ENCODE results near the gene NKX6-2. TPM values are rescaled to one million over a fixed set of nuclear protein-coding genes. Genes with fewer than 3 reads are reported as not detected.

Gene NKX6-2
- total and polyA plus RNA-seq, 4 donors: 0.06 to 0.11 TPM; not detected in 2

- no peak for DNase-seq
- TF ChIP-seq, protein P1, sequence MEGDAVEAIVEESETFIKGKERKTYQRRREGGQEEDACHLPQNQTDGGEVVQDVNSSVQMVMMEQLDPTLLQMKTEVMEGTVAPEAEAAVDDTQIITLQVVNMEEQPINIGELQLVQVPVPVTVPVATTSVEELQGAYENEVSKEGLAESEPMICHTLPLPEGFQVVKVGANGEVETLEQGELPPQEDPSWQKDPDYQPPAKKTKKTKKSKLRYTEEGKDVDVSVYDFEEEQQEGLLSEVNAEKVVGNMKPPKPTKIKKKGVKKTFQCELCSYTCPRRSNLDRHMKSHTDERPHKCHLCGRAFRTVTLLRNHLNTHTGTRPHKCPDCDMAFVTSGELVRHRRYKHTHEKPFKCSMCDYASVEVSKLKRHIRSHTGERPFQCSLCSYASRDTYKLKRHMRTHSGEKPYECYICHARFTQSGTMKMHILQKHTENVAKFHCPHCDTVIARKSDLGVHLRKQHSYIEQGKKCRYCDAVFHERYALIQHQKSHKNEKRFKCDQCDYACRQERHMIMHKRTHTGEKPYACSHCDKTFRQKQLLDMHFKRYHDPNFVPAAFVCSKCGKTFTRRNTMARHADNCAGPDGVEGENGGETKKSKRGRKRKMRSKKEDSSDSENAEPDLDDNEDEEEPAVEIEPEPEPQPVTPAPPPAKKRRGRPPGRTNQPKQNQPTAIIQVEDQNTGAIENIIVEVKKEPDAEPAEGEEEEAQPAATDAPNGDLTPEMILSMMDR (IDR thresholded peaks at IDR 0.05; ENCODE audit: control extremely low read depth, extremely low read depth): no peak
- Histone ChIP-seq H3K9me3 (ENCODE audit: control insufficient read depth in 4 of 4, insufficient read depth in 3 of 4, low read length in 3 of 4) (peaks cover 0 to 3% (median 2%) of the 10 kb centered on the region in 4 donors), H3K27ac (ENCODE audit: low read depth in 1 of 2, low read length in 1 of 2) (no peak overlapping the region), H3K36me3 (ENCODE audit: control insufficient read depth in 4 of 4, insufficient read depth in 4 of 4, low read length in 4 of 4) (peaks cover 0 to 46% (median 20%) of the 10 kb centered on the region in 4 donors), H3K9ac (ENCODE audit: insufficient read depth in 1 of 2, low read length in 2 of 2) (no peak overlapping the region), H3K4me3 (no peak overlapping the region), H3K4me1 (ENCODE audit: control insufficient read depth in 5 of 5, insufficient read depth in 5 of 5, low read length in 5 of 5) (no peaks in the 10 kb centered on the region), H3K27me3 (ENCODE audit: control insufficient read depth in 3 of 3, insufficient read depth in 3 of 3, low read length in 2 of 3) (no peaks in the 10 kb centered on the region)
- ATAC-seq (ENCODE audit: insufficient read depth, low FRiP score): no peak
- 98% methylated on average over 28 of the region's 28 CpGs for WGBS, 2 donors
Measured at GRCh38 chr10:132752961-132753360, 33.0 kb downstream of the NKX6-2 start.

GRCh38 chr10:132752378-132752777, 33.6 kb downstream of the NKX6-2 start:
- TF ChIP-seq, protein P1 (IDR thresholded peaks at IDR 0.05; ENCODE audit: control extremely low read depth, extremely low read depth): no peak
- H3K36me3 ChIP-seq (ENCODE audit: control insufficient read depth in 4 of 4, insufficient read depth in 4 of 4, low read length in 4 of 4): peaks cover 0 to 45% (median 19%) of the 10 kb centered on the region in 4 donors
- H3K9ac ChIP-seq (ENCODE audit: insufficient read depth in 1 of 2, low read length in 2 of 2): no peak overlapping the region
- H3K9me3 ChIP-seq (ENCODE audit: control insufficient read depth in 4 of 4, insufficient read depth in 3 of 4, low read length in 3 of 4): peaks cover 0 to 3% (median 2%) of the 10 kb centered on the region in 4 donors
- H3K27ac ChIP-seq (ENCODE audit: low read depth in 1 of 2, low read length in 1 of 2): no peak overlapping the region
- no peak for ATAC-seq (ENCODE audit: insufficient read depth, low FRiP score)
- no peaks in the 10 kb centered on the region for H3K4me1 ChIP-seq (ENCODE audit: control insufficient read depth in 5 of 5, insufficient read depth in 5 of 5, low read length in 5 of 5)
- 96% methylated on average over 19 to 20 of the region's 20 CpGs for WGBS, 2 donors
- H3K4me3 ChIP-seq: no peak overlapping the region
- H3K27me3 ChIP-seq (ENCODE audit: control insufficient read depth in 3 of 3, insufficient read depth in 3 of 3, low read length in 2 of 3): no peaks in the 10 kb centered on the region
- DNase-seq: no peak

GRCh38 chr10:132750936-132751335, 35.0 kb downstream of the NKX6-2 start:
- no peak overlapping the region for H3K9ac ChIP-seq (ENCODE audit: insufficient read depth in 1 of 2, low read length in 2 of 2)
- DNase-seq (no peak), ATAC-seq (ENCODE audit: insufficient read depth, low FRiP score) (no peak)
- no peak overlapping the region for H3K4me3 ChIP-seq
- H3K27ac ChIP-seq (ENCODE audit: low read depth in 1 of 2, low read length in 1 of 2): no peak overlapping the region
- no peaks in the 10 kb centered on the region for H3K27me3 ChIP-seq (ENCODE audit: control insufficient read depth in 3 of 3, insufficient read depth in 3 of 3, low read length in 2 of 3)
- TF ChIP-seq, protein P1 (IDR thresholded peaks at IDR 0.05; ENCODE audit: control extremely low read depth, extremely low read depth): no peak
- H3K9me3 ChIP-seq (ENCODE audit: control insufficient read depth in 4 of 4, insufficient read depth in 3 of 4, low read length in 3 of 4): peaks cover 0 to under 1% (median 0%) of the 10 kb centered on the region in 4 donors
- H3K4me1 ChIP-seq (ENCODE audit: control insufficient read depth in 5 of 5, insufficient read depth in 5 of 5, low read length in 5 of 5): no peaks in the 10 kb centered on the region
- peaks cover 0 to 34% (median 10%) of the 10 kb centered on the region in 4 donors for H3K36me3 ChIP-seq (ENCODE audit: control insufficient read depth in 4 of 4, insufficient read depth in 4 of 4, low read length in 4 of 4)
- WGBS, 2 donors: 93 to 96% methylated on average over 14 of the region's 14 CpGs

DNA sequence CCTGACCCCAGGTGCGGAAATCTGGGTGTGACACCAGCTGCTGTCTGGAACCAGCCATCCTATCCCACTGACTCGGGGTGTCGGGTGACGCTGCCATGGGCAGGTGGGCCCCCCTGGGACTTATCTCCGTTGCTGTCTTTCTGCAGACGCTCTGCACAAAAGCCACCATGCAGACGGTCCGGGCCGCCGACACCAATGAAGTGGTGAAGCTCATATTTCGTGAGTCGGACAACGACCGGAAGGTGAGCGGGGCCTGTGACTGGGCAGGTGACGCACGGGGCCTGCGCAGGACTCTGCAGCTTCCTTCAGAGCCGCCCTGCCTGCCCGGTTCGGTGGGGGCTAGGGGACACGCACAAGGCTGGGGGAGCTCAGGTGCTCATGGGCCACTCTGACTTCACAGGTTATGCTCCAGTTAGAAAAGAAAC, 36.6 kb downstream of the NKX6-2 start:
- Histone ChIP-seq H3K9ac (ENCODE audit: insufficient read depth in 1 of 2, low read length in 2 of 2) (no peak overlapping the region), H3K4me1 (ENCODE audit: control insufficient read depth in 5 of 5, insufficient read depth in 5 of 5, low read length in 5 of 5) (no peaks in the 10 kb centered on the region), H3K4me3 (no peak overlapping the region), H3K27ac (ENCODE audit: low read depth in 1 of 2, low read length in 1 of 2) (no peak overlapping the region), H3K27me3 (ENCODE audit: control insufficient read depth in 3 of 3, insufficient read depth in 3 of 3, low read length in 2 of 3) (no peaks in the 10 kb centered on the region), H3K36me3 (ENCODE audit: control insufficient read depth in 4 of 4, insufficient read depth in 4 of 4, low read length in 4 of 4) (peaks cover 0 to 28% (median 3%) of the 10 kb centered on the region in 4 donors), H3K9me3 (ENCODE audit: control insufficient read depth in 4 of 4, insufficient read depth in 3 of 4, low read length in 3 of 4) (no peaks in the 10 kb centered on the region)
- WGBS, 2 donors: 92 to 97% methylated on average over 22 of the region's 22 CpGs
- TF ChIP-seq, protein P1 (IDR thresholded peaks at IDR 0.05; ENCODE audit: control extremely low read depth, extremely low read depth): no peak
- no peak for ATAC-seq (ENCODE audit: insufficient read depth, low FRiP score)
- DNase-seq: no peak

All from lung (tissue), 12 donors.